ENCODE measurements around the gene RPL39.

RPL39 gene

DNA sequence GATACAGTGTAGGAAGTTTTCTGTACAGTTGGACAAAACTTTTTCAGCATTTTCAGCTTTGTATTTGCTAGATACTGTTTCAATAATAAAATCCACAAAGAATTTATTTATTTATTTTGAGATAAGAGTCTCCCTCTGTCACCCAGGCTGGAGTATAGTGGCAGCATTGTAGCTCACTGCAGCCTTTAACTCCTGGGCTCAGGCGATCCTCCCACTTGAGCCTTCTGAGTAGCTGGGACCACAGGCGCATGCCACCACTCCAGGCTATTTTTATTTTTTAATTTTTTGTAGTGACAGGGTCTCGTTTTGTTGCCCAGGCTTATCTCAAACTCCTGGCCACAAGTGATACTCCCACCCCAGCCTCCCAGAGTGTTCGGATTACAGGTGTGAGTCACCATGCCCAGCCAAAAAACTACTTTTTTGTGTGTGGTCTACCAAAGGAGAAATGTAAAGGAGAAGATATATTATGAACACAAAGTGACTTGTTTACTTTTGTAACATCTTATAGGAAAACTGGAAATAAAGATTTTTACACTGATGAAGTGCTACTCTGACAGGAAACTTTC lies 46.1 kb downstream of the RPL39 start:
- TF ChIP-seq, protein P1, sequence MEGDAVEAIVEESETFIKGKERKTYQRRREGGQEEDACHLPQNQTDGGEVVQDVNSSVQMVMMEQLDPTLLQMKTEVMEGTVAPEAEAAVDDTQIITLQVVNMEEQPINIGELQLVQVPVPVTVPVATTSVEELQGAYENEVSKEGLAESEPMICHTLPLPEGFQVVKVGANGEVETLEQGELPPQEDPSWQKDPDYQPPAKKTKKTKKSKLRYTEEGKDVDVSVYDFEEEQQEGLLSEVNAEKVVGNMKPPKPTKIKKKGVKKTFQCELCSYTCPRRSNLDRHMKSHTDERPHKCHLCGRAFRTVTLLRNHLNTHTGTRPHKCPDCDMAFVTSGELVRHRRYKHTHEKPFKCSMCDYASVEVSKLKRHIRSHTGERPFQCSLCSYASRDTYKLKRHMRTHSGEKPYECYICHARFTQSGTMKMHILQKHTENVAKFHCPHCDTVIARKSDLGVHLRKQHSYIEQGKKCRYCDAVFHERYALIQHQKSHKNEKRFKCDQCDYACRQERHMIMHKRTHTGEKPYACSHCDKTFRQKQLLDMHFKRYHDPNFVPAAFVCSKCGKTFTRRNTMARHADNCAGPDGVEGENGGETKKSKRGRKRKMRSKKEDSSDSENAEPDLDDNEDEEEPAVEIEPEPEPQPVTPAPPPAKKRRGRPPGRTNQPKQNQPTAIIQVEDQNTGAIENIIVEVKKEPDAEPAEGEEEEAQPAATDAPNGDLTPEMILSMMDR (IDR thresholded peaks at IDR 0.05; ENCODE audit: borderline replicate concordance, control extremely low read depth, extremely low read depth, insufficient read depth, missing control alignments): no peak
- in situ Hi-C loops (cut with MboI; ENCODE audit: low sequenced_read_pairs, unreplicated experiment): loop anchor here (25.0 kb wide), 1 partner anchor 233 kb away; no protein-coding TSS in a partner anchor
- DNase-seq (ENCODE audit: low spot score): no peak

GRCh38 chrX:119738742-119739141 lies 52.7 kb downstream of the RPL39 start:
- TF ChIP-seq, protein P1 (IDR thresholded peaks at IDR 0.05; ENCODE audit: borderline replicate concordance, control extremely low read depth, extremely low read depth, insufficient read depth, missing control alignments): no peak
- DNase-seq (ENCODE audit: low spot score): no peak
- in situ Hi-C loops (cut with MboI; ENCODE audit: low sequenced_read_pairs, unreplicated experiment): loop anchor here (25.0 kb wide), 1 partner anchor 226 kb away; no protein-coding TSS in a partner anchor
